ENCODE measurements around the gene TRIP4. TPM values are rescaled to one million over a fixed set of nuclear protein-coding genes. Genes with fewer than 3 reads are reported as not detected.

TRIP4 gene
- polyA plus RNA-seq, 1 donor from 2014 or later = 20.8 TPM

DNA sequence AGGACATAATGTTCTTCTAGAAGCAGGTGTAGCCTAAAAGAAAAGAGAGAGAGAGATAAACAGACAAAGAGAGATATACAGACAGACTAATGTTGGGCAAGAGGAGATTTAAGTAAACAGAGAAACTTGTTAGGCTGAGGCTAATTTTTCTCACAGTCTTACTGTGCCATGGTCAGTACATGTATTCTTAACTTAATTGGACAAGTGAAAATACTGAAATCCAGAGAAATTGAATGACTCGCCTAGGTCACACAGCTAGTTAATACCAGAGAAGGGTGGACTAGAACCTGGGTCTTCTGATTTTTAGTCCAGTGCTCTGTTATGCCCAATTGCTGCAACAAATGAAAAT lies 66.0 kb downstream of the TRIP4 start:
- H3K27me3 ChIP-seq (ENCODE audit: insufficient read depth, low read depth, low read length) = no peaks in the 10 kb centered on the region
- no peak overlapping the region for H3K9ac ChIP-seq (ENCODE audit: low read length)
- no peaks in the 10 kb centered on the region for H3K79me2 ChIP-seq (replicated peaks; ENCODE audit: insufficient read depth, low read length)
- H3K9me3 ChIP-seq (ENCODE audit: low read length) = no peaks in the 10 kb centered on the region
- H4K20me1 ChIP-seq (ENCODE audit: insufficient read depth) = no peaks in the 10 kb centered on the region
- no peak overlapping the region for H3K27ac ChIP-seq (ENCODE audit: low read length)
- no peak overlapping the region for H3K4me2 ChIP-seq (ENCODE audit: low read length)
- peaks cover 3% of the 10 kb centered on the region for H3F3A ChIP-seq (ENCODE audit: insufficient read depth, low read length, poor library complexity, severe bottlenecking)
- H2AFZ ChIP-seq (ENCODE audit: low read depth, low read length) = no peak overlapping the region
- no peak overlapping the region for H3K4me3 ChIP-seq (ENCODE audit: low read length)
- no peak for TF ChIP-seq MXI1 (conservative IDR thresholded peaks at IDR 0.05; ENCODE audit: poor library complexity, severe bottlenecking)
- no peak for TF ChIP-seq EZH2 (IDR thresholded peaks at IDR 0.05; ENCODE audit: borderline replicate concordance, insufficient read depth, low read length, poor library complexity, severe bottlenecking)
- TF ChIP-seq, protein P1, sequence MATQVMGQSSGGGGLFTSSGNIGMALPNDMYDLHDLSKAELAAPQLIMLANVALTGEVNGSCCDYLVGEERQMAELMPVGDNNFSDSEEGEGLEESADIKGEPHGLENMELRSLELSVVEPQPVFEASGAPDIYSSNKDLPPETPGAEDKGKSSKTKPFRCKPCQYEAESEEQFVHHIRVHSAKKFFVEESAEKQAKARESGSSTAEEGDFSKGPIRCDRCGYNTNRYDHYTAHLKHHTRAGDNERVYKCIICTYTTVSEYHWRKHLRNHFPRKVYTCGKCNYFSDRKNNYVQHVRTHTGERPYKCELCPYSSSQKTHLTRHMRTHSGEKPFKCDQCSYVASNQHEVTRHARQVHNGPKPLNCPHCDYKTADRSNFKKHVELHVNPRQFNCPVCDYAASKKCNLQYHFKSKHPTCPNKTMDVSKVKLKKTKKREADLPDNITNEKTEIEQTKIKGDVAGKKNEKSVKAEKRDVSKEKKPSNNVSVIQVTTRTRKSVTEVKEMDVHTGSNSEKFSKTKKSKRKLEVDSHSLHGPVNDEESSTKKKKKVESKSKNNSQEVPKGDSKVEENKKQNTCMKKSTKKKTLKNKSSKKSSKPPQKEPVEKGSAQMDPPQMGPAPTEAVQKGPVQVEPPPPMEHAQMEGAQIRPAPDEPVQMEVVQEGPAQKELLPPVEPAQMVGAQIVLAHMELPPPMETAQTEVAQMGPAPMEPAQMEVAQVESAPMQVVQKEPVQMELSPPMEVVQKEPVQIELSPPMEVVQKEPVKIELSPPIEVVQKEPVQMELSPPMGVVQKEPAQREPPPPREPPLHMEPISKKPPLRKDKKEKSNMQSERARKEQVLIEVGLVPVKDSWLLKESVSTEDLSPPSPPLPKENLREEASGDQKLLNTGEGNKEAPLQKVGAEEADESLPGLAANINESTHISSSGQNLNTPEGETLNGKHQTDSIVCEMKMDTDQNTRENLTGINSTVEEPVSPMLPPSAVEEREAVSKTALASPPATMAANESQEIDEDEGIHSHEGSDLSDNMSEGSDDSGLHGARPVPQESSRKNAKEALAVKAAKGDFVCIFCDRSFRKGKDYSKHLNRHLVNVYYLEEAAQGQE (IDR thresholded peaks at IDR 0.05; ENCODE audit: borderline replicate concordance) = no peak
- TF ChIP-seq SMC3 (conservative IDR thresholded peaks at IDR 0.05; ENCODE audit: poor library complexity) = no peak
- TF ChIP-seq, protein P2, sequence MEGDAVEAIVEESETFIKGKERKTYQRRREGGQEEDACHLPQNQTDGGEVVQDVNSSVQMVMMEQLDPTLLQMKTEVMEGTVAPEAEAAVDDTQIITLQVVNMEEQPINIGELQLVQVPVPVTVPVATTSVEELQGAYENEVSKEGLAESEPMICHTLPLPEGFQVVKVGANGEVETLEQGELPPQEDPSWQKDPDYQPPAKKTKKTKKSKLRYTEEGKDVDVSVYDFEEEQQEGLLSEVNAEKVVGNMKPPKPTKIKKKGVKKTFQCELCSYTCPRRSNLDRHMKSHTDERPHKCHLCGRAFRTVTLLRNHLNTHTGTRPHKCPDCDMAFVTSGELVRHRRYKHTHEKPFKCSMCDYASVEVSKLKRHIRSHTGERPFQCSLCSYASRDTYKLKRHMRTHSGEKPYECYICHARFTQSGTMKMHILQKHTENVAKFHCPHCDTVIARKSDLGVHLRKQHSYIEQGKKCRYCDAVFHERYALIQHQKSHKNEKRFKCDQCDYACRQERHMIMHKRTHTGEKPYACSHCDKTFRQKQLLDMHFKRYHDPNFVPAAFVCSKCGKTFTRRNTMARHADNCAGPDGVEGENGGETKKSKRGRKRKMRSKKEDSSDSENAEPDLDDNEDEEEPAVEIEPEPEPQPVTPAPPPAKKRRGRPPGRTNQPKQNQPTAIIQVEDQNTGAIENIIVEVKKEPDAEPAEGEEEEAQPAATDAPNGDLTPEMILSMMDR (IDR thresholded peaks at IDR 0.05; ENCODE audit: poor library complexity, severe bottlenecking) = no peak
- no peak for TF ChIP-seq POLR2AphosphoS5 (IDR thresholded peaks at IDR 0.05)
- no peak for TF ChIP-seq EP300 (conservative IDR thresholded peaks at IDR 0.05; ENCODE audit: poor library complexity, severe bottlenecking)
- no peak for TF ChIP-seq RAD21 (conservative IDR thresholded peaks at IDR 0.05)
- no peak for TF ChIP-seq TAF1 (IDR thresholded peaks at IDR 0.05; ENCODE audit: low read depth)
- no peaks in the 10 kb centered on the region for H3K36me3 ChIP-seq (ENCODE audit: insufficient read depth, low read length)
- no peaks in the 10 kb centered on the region for H3K9me2 ChIP-seq (ENCODE audit: insufficient read depth, low read length)

DNA sequence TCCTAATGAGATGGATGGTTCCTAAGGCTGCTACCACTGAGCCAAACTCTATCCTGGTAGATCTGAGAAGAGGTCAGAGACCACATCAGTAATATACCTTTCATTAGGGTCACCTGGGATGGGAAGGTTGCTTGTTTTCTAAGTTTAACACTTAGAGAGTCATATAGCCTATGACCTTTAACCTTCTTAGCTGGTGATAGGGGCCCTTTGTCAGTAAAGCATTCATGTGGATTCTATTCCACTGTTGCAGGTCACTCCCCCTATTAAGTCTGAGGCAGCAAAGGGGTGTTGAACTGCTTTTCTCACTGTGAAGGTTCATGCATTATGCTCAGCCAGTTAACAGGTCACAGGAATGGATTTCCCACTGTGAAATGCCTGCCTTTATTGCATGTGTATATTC lies 66.6 kb downstream of the TRIP4 start:
- Histone ChIP-seq H3K79me2 (replicated peaks; ENCODE audit: insufficient read depth, low read length) (no peaks in the 10 kb centered on the region), H3K36me3 (ENCODE audit: insufficient read depth, low read length) (no peaks in the 10 kb centered on the region), H3K9ac (ENCODE audit: low read length) (no peak overlapping the region), H3K27ac (ENCODE audit: low read length) (no peak overlapping the region), H3K27me3 (ENCODE audit: insufficient read depth, low read depth, low read length) (no peaks in the 10 kb centered on the region), H3K4me3 (ENCODE audit: low read length) (no peak overlapping the region), H3K4me2 (ENCODE audit: low read length) (no peak overlapping the region), H3K9me3 (ENCODE audit: low read length) (no peaks in the 10 kb centered on the region), H2AFZ (ENCODE audit: low read depth, low read length) (no peak overlapping the region), H3K9me2 (ENCODE audit: insufficient read depth, low read length) (no peaks in the 10 kb centered on the region), H4K20me1 (ENCODE audit: insufficient read depth) (no peaks in the 10 kb centered on the region), H3F3A (ENCODE audit: insufficient read depth, low read length, poor library complexity, severe bottlenecking) (peaks cover 3% of the 10 kb centered on the region)
- TF ChIP-seq, protein P1 (IDR thresholded peaks at IDR 0.05; ENCODE audit: borderline replicate concordance) = no peak
- no peak for TF ChIP-seq EZH2 (IDR thresholded peaks at IDR 0.05; ENCODE audit: borderline replicate concordance, insufficient read depth, low read length, poor library complexity, severe bottlenecking)
- TF ChIP-seq EP300 (conservative IDR thresholded peaks at IDR 0.05; ENCODE audit: poor library complexity, severe bottlenecking) = no peak
- TF ChIP-seq MXI1 (conservative IDR thresholded peaks at IDR 0.05; ENCODE audit: poor library complexity, severe bottlenecking) = no peak
- TF ChIP-seq RAD21 (conservative IDR thresholded peaks at IDR 0.05) = no peak
- TF ChIP-seq, protein P2 (IDR thresholded peaks at IDR 0.05; ENCODE audit: poor library complexity, severe bottlenecking) = no peak
